GM23248 (cell line): ENCODE data around the gene BUB1B. TPM values are rescaled to one million over a fixed set of nuclear protein-coding genes. Genes with fewer than 3 reads are reported as not detected.

Experiments used
- DNase-seq: peaks from one replicate; pipeline ENCODE4 v3.0.0-alpha.2; 2015
- H2AFZ ChIP-seq: fragments of 200-600 bp; sonication (generic); 2 replicates; pipeline ENCODE4 v1.6.1; 2016; ENCODE audit warnings: antibody characterized with exemption
- H3F3A ChIP-seq: fragments of 200-600 bp; sonication (generic); 2 replicates; pipeline ENCODE4 v1.6.1; 2016; ENCODE audit warnings: mild to moderate bottlenecking, antibody characterized with exemption, mixed run types; ENCODE audit not compliant: insufficient read depth
- H3K27ac ChIP-seq: fragments of 200-600 bp; sonication (generic); 2 replicates; pipeline ENCODE4 v1.5.1; 2016; ENCODE audit warnings: mild to moderate bottlenecking
- H3K27me3 ChIP-seq: fragments of 200-600 bp; sonication (generic); replicated peaks from 2 replicates; pipeline ENCODE4 v1.6.1; 2016; ENCODE audit warnings: mild to moderate bottlenecking; ENCODE audit not compliant: insufficient read depth
- H3K36me3 ChIP-seq: fragments of 200-600 bp; sonication (generic); 2 replicates; pipeline ENCODE4 v1.6.1; 2016; ENCODE audit warnings: low read depth, mild to moderate bottlenecking
- H3K4me1 ChIP-seq: fragments of 200-600 bp; sonication (generic); 2 replicates; pipeline ENCODE4 v1.6.1; 2016; ENCODE audit warnings: mild to moderate bottlenecking; ENCODE audit not compliant: insufficient read depth
- H3K4me2 ChIP-seq: fragments of 200-600 bp; sonication (generic); one replicate; pipeline ENCODE4 v1.6.1; 2016; ENCODE audit warnings: mild to moderate bottlenecking; ENCODE audit not compliant: unreplicated experiment
- H3K4me3 ChIP-seq: fragments of 200-600 bp; sonication (generic); 2 replicates; pipeline ENCODE4 v1.5.1; 2016; ENCODE audit warnings: mild to moderate bottlenecking
- H3K79me2 ChIP-seq: fragments of 200-600 bp; sonication (generic); 2 replicates; pipeline ENCODE4 v1.6.1; 2016; ENCODE audit warnings: mild to moderate bottlenecking; ENCODE audit not compliant: insufficient read depth
- H3K9ac ChIP-seq: fragments of 200-600 bp; sonication (generic); 2 replicates; pipeline ENCODE4 v1.6.1; 2016; ENCODE audit warnings: mild to moderate bottlenecking
- H3K9me2 ChIP-seq: fragments of 200-600 bp; sonication (generic); 2 replicates; pipeline ENCODE4 v1.6.1; 2016; ENCODE audit warnings: mixed run types, mild to moderate bottlenecking, moderate library complexity; ENCODE audit not compliant: insufficient read depth
- H3K9me3 ChIP-seq: fragments of 200-600 bp; sonication (generic); one replicate; pipeline ENCODE4 v1.6.1; 2017; ENCODE audit warnings: low read depth
- H4K20me1 ChIP-seq: fragments of 200-600 bp; sonication (generic); 2 replicates; pipeline ENCODE4 v1.6.0; 2016; ENCODE audit not compliant: insufficient read depth
- EZH2 ChIP-seq: fragments of 200-600 bp; sonication (generic); IDR thresholded peaks from 2 replicates; pipeline ENCODE4 v1.6.1; 2018; ENCODE audit warnings: antibody characterized with exemption, mild to moderate bottlenecking; ENCODE audit not compliant: insufficient read depth, poor library complexity, severe bottlenecking
- EZH2phosphoT487 ChIP-seq: fragments of 200-600 bp; sonication (generic); IDR thresholded peaks from 2 replicates; pipeline ENCODE4 v1.6.1; 2018; ENCODE audit warnings: antibody characterized with exemption, moderate library complexity, mild to moderate bottlenecking, low read depth; ENCODE audit not compliant: insufficient read depth
- WGBS, 2 experiments: methylation state at CpG; one replicate each; pipeline ENCODE4 v1.1.6; 2015 to 2017; ENCODE audit warnings: low lambda C conversion rate in 2 of 2, low coverage in 1 of 2; ENCODE audit errors: missing lambda C conversion rate in 2 of 2; 5-methylcytosine and 5-hydroxymethylcytosine counted together
- in situ Hi-C: fragments of 300-500 bp; cut with MboI; formaldehyde crosslinking; loops from 2 replicates; pipeline ENCODE4 v1.15.0; 2020
- polyA plus RNA-seq: library from polyadenylated mRNA; unstranded; fragments of >200 nt; fragmentation: Nextera tagmentation; extraction: Ambion mirVana; gene quantifications from 2 replicates; pipeline ENCODE4 v1.2.1, GENCODE V29; 2016
- total RNA-seq: library from RNA; depleted of rRNA; stranded (reverse); fragments of >200 nt; shearing (Covaris generic); gene quantifications from 2 replicates; pipeline ENCODE4 v1.2.3, GENCODE V29; 2014

Gene BUB1B
- total and polyA plus RNA-seq, 2 experiments from 2014 or later: 9.4 to 10.2 TPM

GRCh38 chr15:40197434-40197833, 36.6 kb downstream of the BUB1B start:
- TF ChIP-seq EZH2phosphoT487 (no peak), EZH2 (no peak)
- no peaks in the 10 kb centered on the region for H4K20me1 ChIP-seq
- peaks cover 10% of the 10 kb centered on the region; the same call in 1 of the 2 replicates for H3K79me2 ChIP-seq
- H3K4me3 ChIP-seq: no peak overlapping the region
- no peak for DNase-seq
- no peak overlapping the region for H3K27ac ChIP-seq
- H3F3A ChIP-seq: 0 out of 2 replicates have a peak, but pooled peaks cover 8% of the 10 kb centered on the region
- H3K9ac ChIP-seq: no peak overlapping the region
- no peak overlapping the region for H3K4me2 ChIP-seq
- 98 to 100% methylated on average over 1 of the region's 1 CpG for WGBS, 2 experiments
- H2AFZ ChIP-seq: no peak overlapping the region
- in situ Hi-C loops: no loop called here
- no peaks in the 10 kb centered on the region for H3K9me3 ChIP-seq
- peaks cover 4% of the 10 kb centered on the region; the same call in 1 of the 2 replicates for H3K36me3 ChIP-seq
- H3K4me1 ChIP-seq: no peaks in the 10 kb centered on the region
- no peaks in the 10 kb centered on the region for H3K9me2 ChIP-seq
- no peaks in the 10 kb centered on the region for H3K27me3 ChIP-seq

- H3K9ac ChIP-seq: no peak overlapping the region
- no peaks in the 10 kb centered on the region for H3K27me3 ChIP-seq
- no peak overlapping the region for H3K4me3 ChIP-seq
- H3K4me1 ChIP-seq: no peaks in the 10 kb centered on the region
- H2AFZ ChIP-seq: no peak overlapping the region
- H3F3A ChIP-seq: no peaks in the 10 kb centered on the region
- in situ Hi-C loops: no loop called here
- H4K20me1 ChIP-seq: no peaks in the 10 kb centered on the region
- H3K27ac ChIP-seq: no peak overlapping the region
- H3K9me2 ChIP-seq: no peaks in the 10 kb centered on the region
- H3K4me2 ChIP-seq: no peak overlapping the region
- no peaks in the 10 kb centered on the region for H3K9me3 ChIP-seq
- WGBS, 2 experiments: 97 to 100% methylated on average over 1 of the region's 1 CpG
- peaks cover 10% of the 10 kb centered on the region; the same call in 1 of the 2 replicates for H3K79me2 ChIP-seq
- peaks cover 4% of the 10 kb centered on the region; the same call in 1 of the 2 replicates for H3K36me3 ChIP-seq
- TF ChIP-seq EZH2phosphoT487 (no peak), EZH2 (no peak)
- no peak for DNase-seq
These were observed 37.7 kb downstream of the BUB1B start for GRCh38 chr15:40198355-40199085.

- Histone ChIP-seq H4K20me1 (no peaks in the 10 kb centered on the region), H3K27ac (no peak overlapping the region), H3K9ac (no peak overlapping the region), H3K79me2 (no peaks in the 10 kb centered on the region), H2AFZ (no peak overlapping the region), H3K9me3 (no peaks in the 10 kb centered on the region), H3K4me1 (no peaks in the 10 kb centered on the region), H3F3A (no peaks in the 10 kb centered on the region), H3K4me3 (no peak overlapping the region), H3K27me3 (no peaks in the 10 kb centered on the region), H3K9me2 (no peaks in the 10 kb centered on the region), H3K4me2 (no peak overlapping the region), H3K36me3 (no peaks in the 10 kb centered on the region; the same call in 1 of the 2 replicates)
- TF ChIP-seq EZH2phosphoT487 (no peak), EZH2 (no peak)
- no peak for DNase-seq
- WGBS, 2 experiments: 72 to 74% methylated on average over 1 of the region's 1 CpG
- in situ Hi-C loops: no loop called here
These were observed 43.2 kb downstream of the BUB1B start for GRCh38 chr15:40204100-40204499.

- peak overlapping the region; percentile 62 for H2AFZ ChIP-seq
- TF ChIP-seq EZH2 (no peak), EZH2phosphoT487 (no peak)
These were observed 56.4 kb downstream of the BUB1B start for GRCh38 chr15:40217166-40217824.

More at GRCh38 chr15:40217166-40217824, 56.4 kb downstream of the BUB1B start:
- Histone ChIP-seq H3K9me3 (no peaks in the 10 kb centered on the region), H3K79me2 (no peaks in the 10 kb centered on the region), H3K36me3 (0 out of 2 replicates have a peak, but pooled peaks cover 6% of the 10 kb centered on the region), H3K27me3 (no peaks in the 10 kb centered on the region), H3K4me2 (no peak overlapping the region), H4K20me1 (no peaks in the 10 kb centered on the region), H3K27ac (no peak overlapping the region), H3K4me1 (no peaks in the 10 kb centered on the region), H3F3A (no peaks in the 10 kb centered on the region), H3K4me3 (no peak overlapping the region), H3K9me2 (no peaks in the 10 kb centered on the region), H3K9ac (no peak overlapping the region)
- peak; percentile 70 for DNase-seq
- in situ Hi-C loops: loop anchor here (10.0 kb wide), 1 partner anchor 172 kb away; no protein-coding TSS in a partner anchor
- 51 to 53% methylated on average over 6 of the region's 6 CpGs for WGBS, 2 experiments
